GM12865 (cell line): ENCODE measurements around the gene DNMT3A.

Experiments used
- DNase-seq: peaks from one replicate; pipeline ENCODE4 v3.0.0; 2010; ENCODE audit warnings: low read depth
- H3K4me3 ChIP-seq: 2 replicates; pipeline ENCODE4 v1.5.1; 2011; ENCODE audit warnings: mild to moderate bottlenecking, low read depth, low read length, control low read depth
- CTCF ChIP-seq: IDR thresholded peaks from 2 replicates; pipeline ENCODE4 v1.5.1; 2011; ENCODE audit warnings: low read length, control low read depth, low read depth, inconsistent platforms; ENCODE audit not compliant: insufficient read depth; ENCODE audit errors: missing control alignments

DNMT3A gene

GRCh38 chr2:25270061-25270460 is 71.7 kb downstream of the DNMT3A start:
- no peak for TF ChIP-seq CTCF
- DNase-seq, result no peak
- no peak overlapping the region for H3K4me3 ChIP-seq

- no peak for TF ChIP-seq CTCF
- DNase-seq, result no peak
These were observed 72.5 kb downstream of the DNMT3A start for GRCh38 chr2:25269233-25269632.

GRCh38 chr2:25268139-25268538 is 73.6 kb downstream of the DNMT3A start:
- no peak for TF ChIP-seq CTCF
- no peak overlapping the region for H3K4me3 ChIP-seq
- no peak for DNase-seq

More at GRCh38 chr2:25269233-25269632, 72.5 kb downstream of the DNMT3A start:
- no peak overlapping the region for H3K4me3 ChIP-seq

GRCh38 chr2:25266399-25266798 is 75.3 kb downstream of the DNMT3A start:
- no peak for TF ChIP-seq CTCF
- no peak overlapping the region for H3K4me3 ChIP-seq
- no peak for DNase-seq

- H3K4me3 ChIP-seq, result no peak overlapping the region
- no peak for DNase-seq
- no peak for TF ChIP-seq CTCF
These were observed 75.9 kb downstream of the DNMT3A start for GRCh38 chr2:25265802-25266201.

- H3K4me3 ChIP-seq, result no peak overlapping the region
- TF ChIP-seq CTCF, result no peak
These were observed 76.7 kb downstream of the DNMT3A start for GRCh38 chr2:25265001-25265400.

GRCh38 chr2:25262288-25262687 is 79.4 kb downstream of the DNMT3A start:
- no peak overlapping the region for H3K4me3 ChIP-seq
- no peak for TF ChIP-seq CTCF
- DNase-seq, result no peak

More at GRCh38 chr2:25265001-25265400, 76.7 kb downstream of the DNMT3A start:
- no peak for DNase-seq
